Mucosa of stomach (tissue), 1 donor: ENCODE results near the gene ARHGAP25.

Experiments used
- H3K27me3 ChIP-seq: one replicate; pipeline ENCODE4 v1.7.0; 2013; ENCODE audit warnings: mild to moderate bottlenecking, low read length; ENCODE audit not compliant: control insufficient read depth, insufficient read depth
- H3K36me3 ChIP-seq: one replicate; pipeline ENCODE4 v1.7.0; 2013; ENCODE audit warnings: low read length; ENCODE audit not compliant: control insufficient read depth, insufficient read depth
- H3K4me1 ChIP-seq: one replicate; pipeline ENCODE4 v1.7.0; 2013; ENCODE audit warnings: mild to moderate bottlenecking, low read length; ENCODE audit not compliant: control insufficient read depth, insufficient read depth
- H3K4me3 ChIP-seq: one replicate; pipeline ENCODE4 v1.7.0; 2013; ENCODE audit warnings: low read length
- H3K9ac ChIP-seq: one replicate; pipeline ENCODE4 v1.7.0; 2013; ENCODE audit warnings: mild to moderate bottlenecking, low read length, moderate library complexity
- H3K9me3 ChIP-seq: one replicate; pipeline ENCODE4 v1.7.0; 2013; ENCODE audit warnings: mild to moderate bottlenecking, low read length, moderate library complexity; ENCODE audit not compliant: control insufficient read depth
- donor health status: Pancreatic carcinoma.

ARHGAP25 gene

DNA sequence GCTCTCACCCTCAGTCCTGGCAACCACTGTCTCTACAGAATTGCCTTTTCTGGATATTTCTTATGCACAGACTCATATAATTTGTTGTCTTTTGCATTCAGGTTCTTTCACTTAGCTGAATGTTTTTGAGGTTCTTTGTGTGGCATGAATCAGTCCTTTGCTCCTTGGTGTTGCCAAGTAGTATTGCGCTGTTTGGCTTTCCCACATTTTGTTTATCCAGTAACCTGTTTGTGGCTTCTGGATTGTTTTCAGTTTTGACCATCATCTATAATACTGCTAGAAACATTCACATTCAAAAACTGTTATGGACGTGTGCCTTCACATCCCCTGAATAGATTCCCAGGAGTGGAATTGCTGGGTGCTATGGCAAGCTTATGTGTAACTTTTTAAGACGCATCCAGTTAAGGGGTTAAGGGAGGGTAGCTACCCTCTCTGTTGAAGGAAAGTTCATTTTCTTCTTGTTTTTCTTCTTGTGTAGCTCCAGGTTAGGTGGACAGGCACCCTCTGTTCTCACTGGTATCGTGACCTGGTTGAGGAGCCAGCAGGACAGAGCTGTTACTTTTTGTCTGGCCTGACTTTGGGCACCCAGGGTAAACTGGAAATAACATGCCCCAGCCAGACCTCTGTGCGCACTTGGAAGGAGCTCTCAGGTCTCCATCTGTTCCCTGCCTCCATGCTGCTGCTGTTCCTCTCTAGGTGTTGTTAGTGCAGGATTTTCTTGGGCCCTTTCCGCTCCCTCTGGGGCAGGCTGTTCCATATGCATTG is 29.6 kb downstream of the ARHGAP25 start:
- peaks cover 3% of the 10 kb centered on the region for H3K36me3 ChIP-seq
- peaks cover 13% of the 10 kb centered on the region for H3K4me1 ChIP-seq
- no peaks in the 10 kb centered on the region for H3K9me3 ChIP-seq
- no peak overlapping the region for H3K4me3 ChIP-seq
- no peaks in the 10 kb centered on the region for H3K27me3 ChIP-seq
- H3K9ac ChIP-seq, result no peak overlapping the region

DNA sequence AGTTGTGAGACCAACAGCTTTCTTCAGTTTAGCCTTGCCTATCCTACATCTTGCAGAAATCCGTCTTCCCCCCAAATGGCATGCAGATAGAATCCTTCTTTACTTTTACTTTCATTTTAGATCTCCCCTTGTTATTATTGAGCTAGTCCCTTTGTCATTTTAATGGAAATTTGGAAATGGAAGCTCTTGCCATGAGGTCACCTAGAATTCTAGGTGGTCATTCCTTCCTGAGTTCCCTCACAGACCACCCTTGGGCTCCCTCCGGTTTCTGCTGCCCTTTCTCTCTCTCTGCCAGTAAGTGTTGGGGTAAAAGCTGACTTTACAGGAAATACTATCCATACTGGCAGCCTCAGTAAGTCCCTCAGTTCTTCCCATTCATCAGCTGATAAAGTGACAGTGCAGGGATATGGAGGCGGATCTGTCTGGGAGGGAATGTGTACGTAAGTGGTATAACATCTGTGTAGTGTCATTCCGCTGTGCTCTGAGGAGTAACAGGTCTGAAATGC is 30.2 kb downstream of the ARHGAP25 start:
- H3K9me3 ChIP-seq, result no peaks in the 10 kb centered on the region
- no peak overlapping the region for H3K4me3 ChIP-seq
- H3K27me3 ChIP-seq, result no peaks in the 10 kb centered on the region
- H3K9ac ChIP-seq, result no peak overlapping the region
- H3K36me3 ChIP-seq, result peaks cover under 1% of the 10 kb centered on the region
- peaks cover 13% of the 10 kb centered on the region for H3K4me1 ChIP-seq

GRCh38 chr2:68765739-68766375 is 31.2 kb downstream of the ARHGAP25 start:
- Histone ChIP-seq H3K9ac (no peak overlapping the region), H3K4me1 (peaks cover 13% of the 10 kb centered on the region), H3K4me3 (no peak overlapping the region)

GRCh38 chr2:68766376-68766845 is 31.8 kb downstream of the ARHGAP25 start:
- H3K4me3 ChIP-seq, result no peak overlapping the region
- no peaks in the 10 kb centered on the region for H3K9me3 ChIP-seq
- H3K36me3 ChIP-seq, result no peaks in the 10 kb centered on the region
- H3K27me3 ChIP-seq, result no peaks in the 10 kb centered on the region
- no peak overlapping the region for H3K9ac ChIP-seq
- H3K4me1 ChIP-seq, result peaks cover 14% of the 10 kb centered on the region

More at GRCh38 chr2:68765739-68766375, 31.2 kb downstream of the ARHGAP25 start:
- no peaks in the 10 kb centered on the region for H3K36me3 ChIP-seq
- H3K9me3 ChIP-seq, result no peaks in the 10 kb centered on the region
- H3K27me3 ChIP-seq, result no peaks in the 10 kb centered on the region

DNA sequence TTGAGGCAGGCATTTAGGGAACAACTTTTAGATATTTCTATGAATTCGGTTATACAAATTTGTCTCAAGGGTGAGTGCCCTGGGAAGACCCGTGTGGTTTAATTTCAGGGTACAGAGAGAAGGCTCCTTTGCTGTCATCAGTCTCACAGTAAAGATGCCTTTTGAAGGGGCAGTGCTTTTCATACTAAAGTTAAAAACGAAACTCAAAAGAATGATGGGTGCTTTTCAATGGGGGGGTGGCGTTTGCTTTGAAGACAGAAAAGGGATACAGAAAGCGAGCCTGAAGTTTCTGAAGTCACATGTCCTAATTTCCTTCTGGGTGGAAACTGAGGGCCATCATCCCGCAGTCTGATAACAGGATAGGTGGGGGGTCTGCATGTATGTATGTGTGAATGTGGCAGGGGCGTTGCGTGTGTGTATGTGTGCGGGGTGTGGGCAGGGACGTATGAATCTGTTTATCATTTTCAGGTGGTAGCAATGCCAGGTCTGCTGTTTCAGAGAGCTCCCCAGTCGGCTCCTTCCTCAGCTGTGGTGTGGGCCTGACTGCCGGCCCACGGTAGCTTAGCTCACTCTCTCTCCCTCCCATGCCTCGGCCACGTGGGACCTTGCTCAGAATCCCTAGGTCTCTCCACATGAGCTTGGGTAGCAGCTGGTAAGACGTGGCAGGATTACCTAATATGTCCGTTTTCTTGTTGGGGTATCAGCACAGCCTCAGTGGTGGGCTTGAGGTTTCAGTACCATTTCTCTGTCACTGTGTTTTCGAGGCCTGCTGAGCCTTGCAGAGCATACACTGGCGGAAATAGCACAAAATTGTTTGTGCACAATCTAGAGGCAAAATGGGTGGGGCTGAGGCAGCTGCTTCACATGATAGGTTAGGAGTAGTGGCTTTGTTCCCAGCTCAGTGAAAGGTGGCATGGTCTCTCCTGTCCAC is 32.7 kb downstream of the ARHGAP25 start:
- Histone ChIP-seq H3K9ac (no peak overlapping the region), H3K36me3 (no peaks in the 10 kb centered on the region), H3K4me1 (peaks cover 18% of the 10 kb centered on the region), H3K9me3 (no peaks in the 10 kb centered on the region), H3K4me3 (no peak overlapping the region), H3K27me3 (no peaks in the 10 kb centered on the region)

DNA sequence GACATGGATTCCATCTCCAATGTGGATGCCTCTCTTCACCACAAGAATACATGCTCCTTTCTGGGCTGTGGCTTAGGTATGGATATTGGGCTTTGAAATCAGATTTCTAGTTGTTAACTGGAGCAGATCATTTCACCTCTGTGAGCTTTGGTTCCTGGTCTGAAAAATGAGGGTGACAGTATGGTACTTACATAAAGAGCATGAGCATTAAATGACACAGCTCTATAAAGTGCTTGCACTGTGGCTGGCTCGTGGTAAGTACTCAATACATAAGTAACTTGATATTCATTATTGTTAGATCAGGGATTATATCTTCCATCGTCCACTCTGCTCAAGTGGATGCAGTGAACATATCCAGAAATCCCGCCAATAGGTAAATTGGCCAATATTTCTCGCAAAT is 33.4 kb downstream of the ARHGAP25 start:
- Histone ChIP-seq H3K27me3 (no peaks in the 10 kb centered on the region), H3K36me3 (no peaks in the 10 kb centered on the region), H3K9ac (no peak overlapping the region), H3K9me3 (no peaks in the 10 kb centered on the region), H3K4me1 (peaks cover 18% of the 10 kb centered on the region), H3K4me3 (no peak overlapping the region)

- Histone ChIP-seq H3K4me1 (peaks cover 18% of the 10 kb centered on the region), H3K9ac (no peak overlapping the region), H3K27me3 (no peaks in the 10 kb centered on the region), H3K36me3 (no peaks in the 10 kb centered on the region), H3K4me3 (no peak overlapping the region), H3K9me3 (no peaks in the 10 kb centered on the region)
Observed at GRCh38 chr2:68768461-68768860, 33.9 kb downstream of the ARHGAP25 start.

DNA sequence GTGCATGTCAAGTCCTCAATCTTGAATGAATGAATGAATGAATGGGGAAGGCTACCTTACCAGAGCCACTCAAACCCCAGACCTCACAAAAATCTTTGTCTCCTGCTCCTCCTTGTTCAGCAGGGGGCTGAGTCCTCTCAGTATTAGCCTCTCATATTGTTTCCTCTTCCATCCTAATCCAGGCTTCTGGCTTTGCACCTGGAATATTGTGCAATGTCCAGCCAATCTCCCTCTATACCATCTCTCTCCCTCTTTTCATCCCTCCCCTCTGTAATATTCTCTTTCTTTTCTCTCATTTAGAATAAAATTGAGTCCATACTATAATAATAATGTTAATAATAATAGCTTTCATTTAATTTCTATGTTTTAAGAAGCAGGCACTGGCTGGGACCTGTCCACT is 34.3 kb downstream of the ARHGAP25 start:
- H3K9me3 ChIP-seq, result no peaks in the 10 kb centered on the region
- H3K4me3 ChIP-seq, result no peak overlapping the region
- no peaks in the 10 kb centered on the region for H3K36me3 ChIP-seq
- H3K9ac ChIP-seq, result no peak overlapping the region
- H3K27me3 ChIP-seq, result no peaks in the 10 kb centered on the region
- peaks cover 18% of the 10 kb centered on the region for H3K4me1 ChIP-seq

- H3K4me1 ChIP-seq, result peaks cover 18% of the 10 kb centered on the region
- no peak overlapping the region for H3K4me3 ChIP-seq
Observed at GRCh38 chr2:68769586-68770270, 35.1 kb downstream of the ARHGAP25 start.

GRCh38 chr2:68770271-68771111 is 35.9 kb downstream of the ARHGAP25 start:
- Histone ChIP-seq H3K9me3 (no peaks in the 10 kb centered on the region), H3K9ac (no peak overlapping the region), H3K4me3 (no peak overlapping the region), H3K36me3 (no peaks in the 10 kb centered on the region), H3K4me1 (peaks cover 18% of the 10 kb centered on the region), H3K27me3 (no peaks in the 10 kb centered on the region)

More at GRCh38 chr2:68769586-68770270, 35.1 kb downstream of the ARHGAP25 start:
- H3K36me3 ChIP-seq, result no peaks in the 10 kb centered on the region
- no peaks in the 10 kb centered on the region for H3K9me3 ChIP-seq
- H3K27me3 ChIP-seq, result no peaks in the 10 kb centered on the region
- H3K9ac ChIP-seq, result no peak overlapping the region
